ENCODE measurements around the gene NIBAN1. TPM values are rescaled to one million over a fixed set of nuclear protein-coding genes. Genes with fewer than 3 reads are reported as not detected.
"Not testable (repeated sequence)": the region's sequence is repeated elsewhere in the genome, so short reads cannot be mapped to it uniquely, and the experiment has no call there.

NIBAN1 gene
- 10 to 100 TPM in 3 of 8 experiments, 1 to 10 TPM in 3, under 1 TPM in 2; 0.18 to 16.5 (median 6.9) TPM for total RNA-seq

GRCh38 chr1:184974056-184974836, at the start of gene NIBAN1:
Gene NIBAN1, minus strand, starts transcription at chr1:184974508. Its CDS starts 152 bp downstream, at chr1:184974356.
- ATAC-seq (replicated peaks in 6 of 8), result peak; percentile 76 to 88 (median 82)
- Histone ChIP-seq H3K4me3 (peak within 1 kb of the TSS; percentile 44 to 59 (median 57)), H3K27ac (peak within 1 kb of the TSS; percentile 86 to 87), H3K4me1 (replicated peaks in 1 of 2) (peaks cover 13 to 16% of the 10 kb centered on the region in 2 donors)
- WGBS, 10 experiments, result 5 to 75% (median 19%) methylated on average over 2 to 17 of the region's 70 CpGs; no CpG with 5 or more reads in 4 of the 10 experiments
- in situ Hi-C loops (cut with MboI; ENCODE audit: low pct_unique_long_range_greater_than_20kb in 2 of 9, low sequenced_read_pairs in 9 of 9, unreplicated experiment in 9 of 9), result loop anchor here in 1 of 9 experiments (10.0 kb wide), 1 partner anchor 169 kb away; no protein-coding TSS in a partner anchor

- ATAC-seq (replicated peaks in 6 of 8), result no peak
- WGBS, 10 experiments, result 10 to 100% (median 87%) methylated on average over 1 to 3 of the region's 3 CpGs; no CpG with 5 or more reads in 1 of the 10 experiments
- Histone ChIP-seq H3K4me1 (replicated peaks in 1 of 2) (peaks cover 10 to 13% of the 10 kb centered on the region in 2 donors), H3K4me3 (no peak overlapping the region), H3K27ac (no peak overlapping the region)
- in situ Hi-C loops (cut with MboI; ENCODE audit: low pct_unique_long_range_greater_than_20kb in 2 of 9, low sequenced_read_pairs in 9 of 9, unreplicated experiment in 9 of 9), result no loop called here
Observed at GRCh38 chr1:185017966-185018365, 43.7 kb upstream of the NIBAN1 start.

GRCh38 chr1:185017338-185017737, 43.0 kb upstream of the NIBAN1 start:
- peak in 4 of 8 experiments; percentile 16 to 88 (median 53) for ATAC-seq (replicated peaks in 6 of 8)
- no peak overlapping the region for H3K27ac ChIP-seq
- in situ Hi-C loops (cut with MboI; ENCODE audit: low pct_unique_long_range_greater_than_20kb in 2 of 9, low sequenced_read_pairs in 9 of 9, unreplicated experiment in 9 of 9), result no loop called here
- WGBS, 10 experiments, result 38 to 100% (median 83%) methylated on average over 1 to 2 of the region's 2 CpGs; no CpG with 5 or more reads in 1 of the 10 experiments
- H3K4me3 ChIP-seq, result no peak overlapping the region
- H3K4me1 ChIP-seq (replicated peaks in 1 of 2), result peaks cover 10 to 13% of the 10 kb centered on the region in 2 donors

- WGBS, 10 experiments, result 60 to 100% (median 72%) methylated on average over 1 to 2 of the region's 2 CpGs; no CpG with 5 or more reads in 3 of the 10 experiments
- in situ Hi-C loops (cut with MboI; ENCODE audit: low pct_unique_long_range_greater_than_20kb in 2 of 9, low sequenced_read_pairs in 9 of 9, unreplicated experiment in 9 of 9), result no loop called here
- H3K4me1 ChIP-seq (replicated peaks in 1 of 2), result peaks cover 10 to 13% of the 10 kb centered on the region in 2 donors
- peak in 2 of 8 experiments; percentile 84 to 92 for ATAC-seq (replicated peaks in 6 of 8)
- no peak overlapping the region for H3K4me3 ChIP-seq
- no peak overlapping the region for H3K27ac ChIP-seq
Observed at GRCh38 chr1:185016880-185017279, 42.6 kb upstream of the NIBAN1 start.

- peaks cover 10 to 13% of the 10 kb centered on the region in 2 donors for H3K4me1 ChIP-seq (replicated peaks in 1 of 2)
- ATAC-seq (replicated peaks in 6 of 8), result peak in 3 of 8 experiments; percentile 39 to 71 (median 56)
- in situ Hi-C loops (cut with MboI; ENCODE audit: low pct_unique_long_range_greater_than_20kb in 2 of 9, low sequenced_read_pairs in 9 of 9, unreplicated experiment in 9 of 9), result no loop called here
- H3K27ac ChIP-seq, result no peak overlapping the region
- H3K4me3 ChIP-seq, result no peak overlapping the region
- WGBS, 10 experiments, result 7 to 100% (median 57%) methylated on average over 1 to 3 of the region's 3 CpGs
Observed at GRCh38 chr1:185015631-185016030, 41.3 kb upstream of the NIBAN1 start.

- 46 to 90% (median 75%) methylated on average over 2 to 3 of the region's 3 CpGs for WGBS, 10 experiments
Observed at GRCh38 chr1:185014941-185015340, 40.6 kb upstream of the NIBAN1 start.

GRCh38 chr1:185010361-185010760, 36.1 kb upstream of the NIBAN1 start:
- in situ Hi-C loops (cut with MboI; ENCODE audit: low pct_unique_long_range_greater_than_20kb in 2 of 9, low sequenced_read_pairs in 9 of 9, unreplicated experiment in 9 of 9), result no loop called here
- no peak overlapping the region for H3K4me3 ChIP-seq
- no peak for ATAC-seq (replicated peaks in 6 of 8)

More at GRCh38 chr1:185014941-185015340, 40.6 kb upstream of the NIBAN1 start:
- in situ Hi-C loops (cut with MboI; ENCODE audit: low pct_unique_long_range_greater_than_20kb in 2 of 9, low sequenced_read_pairs in 9 of 9, unreplicated experiment in 9 of 9), result no loop called here
- ATAC-seq (replicated peaks in 6 of 8), result no peak
- Histone ChIP-seq H3K4me1 (replicated peaks in 1 of 2) (peaks cover 10 to 13% of the 10 kb centered on the region in 2 donors), H3K27ac (no peak overlapping the region), H3K4me3 (no peak overlapping the region)

GRCh38 chr1:185008838-185009237, 34.5 kb upstream of the NIBAN1 start:
- no peak overlapping the region for H3K4me3 ChIP-seq
- no peak overlapping the region for H3K27ac ChIP-seq

More at GRCh38 chr1:185010361-185010760, 36.1 kb upstream of the NIBAN1 start:
- H3K27ac ChIP-seq, result no peak overlapping the region
- H3K4me1 ChIP-seq (replicated peaks in 1 of 2), result peaks cover 4 to 6% of the 10 kb centered on the region in 2 donors

GRCh38 chr1:185001312-185001880, 27.1 kb upstream of the NIBAN1 start:
- H3K27ac ChIP-seq; H3K4me3 ChIP-seq; in situ Hi-C loops (cut with MboI; ENCODE audit: low pct_unique_long_range_greater_than_20kb in 2 of 9, low sequenced_read_pairs in 9 of 9, unreplicated experiment in 9 of 9); H3K4me1 ChIP-seq (replicated peaks in 1 of 2); ATAC-seq (replicated peaks in 6 of 8): not testable (repeated sequence)
- WGBS, 10 experiments, result 43 to 100% (median 93%) methylated on average over 1 to 6 of the region's 26 CpGs; no CpG with 5 or more reads in 3 of the 10 experiments

More at GRCh38 chr1:185008838-185009237, 34.5 kb upstream of the NIBAN1 start:
- peak in 4 of 8 experiments; percentile 38 to 88 (median 60) for ATAC-seq (replicated peaks in 6 of 8)
- in situ Hi-C loops (cut with MboI; ENCODE audit: low pct_unique_long_range_greater_than_20kb in 2 of 9, low sequenced_read_pairs in 9 of 9, unreplicated experiment in 9 of 9), result no loop called here
- H3K4me1 ChIP-seq (replicated peaks in 1 of 2), result no peaks in the 10 kb centered on the region

- 77 to 100% (median 86%) methylated on average over 1 to 6 of the region's 6 CpGs; no CpG with 5 or more reads in 2 of the 10 experiments for WGBS, 10 experiments
- not testable (repeated sequence) for H3K4me3 ChIP-seq; ATAC-seq (replicated peaks in 6 of 8); H3K4me1 ChIP-seq (replicated peaks in 1 of 2); H3K27ac ChIP-seq
- in situ Hi-C loops (cut with MboI; ENCODE audit: low pct_unique_long_range_greater_than_20kb in 2 of 9, low sequenced_read_pairs in 9 of 9, unreplicated experiment in 9 of 9), result loop anchor here in 1 of 9 experiments (25.0 kb wide), 1 partner anchor 188 kb away; no protein-coding TSS in a partner anchor
Observed at GRCh38 chr1:184999974-185000373, 25.7 kb upstream of the NIBAN1 start.

- H3K4me3 ChIP-seq, result no peak overlapping the region
- no peak for ATAC-seq (replicated peaks in 6 of 8)
- in situ Hi-C loops (cut with MboI; ENCODE audit: low pct_unique_long_range_greater_than_20kb in 2 of 9, low sequenced_read_pairs in 9 of 9, unreplicated experiment in 9 of 9), result loop anchor here in 1 of 9 experiments (25.0 kb wide), 1 partner anchor 182 kb away; no protein-coding TSS in a partner anchor
- no peaks in the 10 kb centered on the region for H3K4me1 ChIP-seq (replicated peaks in 1 of 2)
- WGBS, 10 experiments, result 50 to 100% (median 91%) methylated on average over 1 of the region's 1 CpG
- no peak overlapping the region for H3K27ac ChIP-seq
Observed at GRCh38 chr1:184994301-184994700, 20.0 kb upstream of the NIBAN1 start.

GRCh38 chr1:184992271-184992670, 18.0 kb upstream of the NIBAN1 start:
- H3K27ac ChIP-seq, result no peak overlapping the region
- H3K4me3 ChIP-seq, result no peak overlapping the region
- in situ Hi-C loops (cut with MboI; ENCODE audit: low pct_unique_long_range_greater_than_20kb in 2 of 9, low sequenced_read_pairs in 9 of 9, unreplicated experiment in 9 of 9), result loop anchor here in 1 of 9 experiments (25.0 kb wide), 1 partner anchor 180 kb away; no protein-coding TSS in a partner anchor
- no peak for ATAC-seq (replicated peaks in 6 of 8)
- WGBS, 10 experiments, result 14 to 93% (median 78%) methylated on average over 1 to 3 of the region's 3 CpGs; no CpG with 5 or more reads in 1 of the 10 experiments
- H3K4me1 ChIP-seq (replicated peaks in 1 of 2), result no peaks in the 10 kb centered on the region

GRCh38 chr1:184990204-184990603, 15.9 kb upstream of the NIBAN1 start:
- H3K27ac ChIP-seq, result no peak overlapping the region
- in situ Hi-C loops (cut with MboI; ENCODE audit: low pct_unique_long_range_greater_than_20kb in 2 of 9, low sequenced_read_pairs in 9 of 9, unreplicated experiment in 9 of 9), result loop anchor here in 1 of 9 experiments (25.0 kb wide), 1 partner anchor 178 kb away; no protein-coding TSS in a partner anchor
- no peak overlapping the region for H3K4me3 ChIP-seq
- ATAC-seq (replicated peaks in 6 of 8), result no peak
- WGBS, 10 experiments, result 20 to 71% (median 60%) methylated on average over 1 of the region's 1 CpG; no CpG with 5 or more reads in 6 of the 10 experiments
- no peaks in the 10 kb centered on the region for H3K4me1 ChIP-seq (replicated peaks in 1 of 2)

Data from motor neuron (in vitro differentiated cells).